ENCODE measurements around the gene CHRDL1.

Gene CHRDL1

DNA sequence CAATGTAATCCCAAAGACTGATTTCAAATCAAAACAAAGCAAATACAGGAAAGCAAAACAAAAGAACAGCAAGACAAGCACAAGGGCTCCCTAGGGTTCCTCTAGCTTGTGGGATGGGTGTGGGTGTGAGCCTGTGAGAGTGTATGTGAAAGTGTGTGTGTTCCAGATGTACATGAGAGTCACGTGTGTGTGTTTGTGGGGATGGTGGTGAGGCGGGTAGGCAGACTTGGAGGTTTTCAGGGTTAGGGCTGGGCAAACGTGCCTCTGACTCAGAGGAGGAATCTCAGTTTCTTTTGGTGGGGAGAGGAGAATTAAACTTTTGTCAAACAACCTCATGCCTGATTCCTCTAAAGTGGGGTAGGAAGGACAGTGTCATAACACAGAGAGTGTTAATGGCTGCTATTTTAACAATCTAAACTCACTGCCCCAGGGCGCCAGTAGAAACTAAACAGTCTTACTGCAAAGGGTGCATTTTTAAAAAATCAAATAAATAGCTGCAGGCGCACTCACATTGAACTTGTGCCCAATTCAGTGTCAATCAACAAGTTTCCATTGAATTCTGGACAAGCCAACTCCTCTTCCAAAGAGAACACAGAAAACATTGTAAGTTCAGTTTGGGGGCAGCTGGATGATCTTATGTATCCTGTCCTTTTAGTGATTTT, 51.8 kb downstream of the CHRDL1 start:
- no peak for DNase-seq (ENCODE audit: low spot score)

GRCh38 chrX:110741213-110741796, 54.3 kb downstream of the CHRDL1 start:
- DNase-seq (ENCODE audit: low spot score), result no peak

DNA sequence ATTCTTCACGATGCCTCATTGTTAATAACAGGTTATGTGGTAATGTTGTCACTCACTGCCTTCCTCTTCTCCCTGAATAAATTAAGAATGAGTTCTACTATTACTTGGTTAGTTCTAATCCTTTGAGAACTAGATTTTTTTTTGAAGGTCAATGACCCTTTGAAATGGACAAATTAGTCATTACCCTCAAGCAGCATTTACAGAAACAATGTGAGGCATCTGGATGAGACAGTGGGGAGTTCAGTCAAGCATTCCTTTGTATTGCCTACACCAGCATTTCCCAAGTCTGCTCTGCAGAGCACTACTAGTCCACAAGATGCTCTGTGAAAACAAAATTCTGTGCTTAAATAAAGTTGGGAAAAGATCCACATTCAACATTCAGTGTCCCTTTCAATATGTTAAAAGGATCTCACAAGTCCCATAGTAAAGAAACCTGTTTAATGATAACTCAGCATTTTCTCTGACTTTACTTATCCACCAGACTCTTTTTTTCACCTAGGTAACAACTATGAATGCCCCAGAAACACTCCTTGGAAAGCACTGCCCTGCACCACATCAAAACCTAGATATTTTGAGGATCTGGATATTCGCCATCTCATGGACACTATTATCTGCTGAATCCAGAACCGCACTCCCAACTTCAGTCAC, 60.6 kb downstream of the CHRDL1 start:
- no peak for DNase-seq (ENCODE audit: low spot score)

GRCh38 chrX:110734271-110734670, 61.3 kb downstream of the CHRDL1 start:
- DNase-seq (ENCODE audit: low spot score), result no peak

- no peak for DNase-seq (ENCODE audit: low spot score)
These were observed 62.5 kb downstream of the CHRDL1 start for GRCh38 chrX:110733166-110733565.

DNA sequence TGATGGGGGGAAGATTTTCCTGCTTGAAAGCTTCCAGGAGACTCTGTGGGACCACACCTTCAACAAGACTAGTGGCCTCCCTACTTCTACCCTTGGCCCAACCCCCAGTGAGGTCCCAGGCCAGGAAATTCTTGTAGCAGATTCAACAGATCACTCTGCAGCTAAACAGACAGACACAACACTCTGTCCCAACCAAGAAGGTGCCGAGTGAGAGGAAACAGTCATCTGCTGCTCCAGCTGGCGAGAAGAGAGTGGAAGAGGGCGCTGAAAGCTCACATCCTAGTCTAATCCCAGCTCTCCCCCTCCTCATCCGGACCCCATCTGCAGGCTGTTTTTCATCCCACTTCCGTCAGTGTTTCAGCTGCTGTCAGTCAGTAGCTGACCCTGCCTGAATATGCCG, 63.4 kb downstream of the CHRDL1 start:
- no peak for DNase-seq (ENCODE audit: low spot score)

- DNase-seq (ENCODE audit: low spot score), result no peak
These were observed 71.8 kb downstream of the CHRDL1 start for GRCh38 chrX:110723844-110724243.

DNA sequence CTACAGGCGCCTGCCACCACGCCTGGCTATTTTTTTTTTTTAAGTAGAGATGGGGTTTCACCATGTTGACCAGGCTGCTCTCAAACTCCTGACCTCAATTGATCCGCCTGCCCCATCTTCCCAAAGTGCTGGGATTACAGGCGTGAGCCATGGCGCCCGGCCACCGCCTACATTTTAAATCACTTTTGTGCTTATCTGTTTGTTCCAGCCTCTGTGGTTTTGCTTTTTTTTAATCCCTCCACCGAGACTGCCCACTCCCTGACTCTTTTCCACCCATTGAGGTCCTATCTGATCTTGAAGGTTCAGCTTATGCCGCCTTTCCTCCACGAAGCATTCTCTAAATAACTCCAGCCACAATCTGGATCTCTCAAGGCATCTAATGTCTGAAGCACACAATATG, 73.5 kb downstream of the CHRDL1 start:
- DNase-seq (ENCODE audit: low spot score), result no peak

DNA sequence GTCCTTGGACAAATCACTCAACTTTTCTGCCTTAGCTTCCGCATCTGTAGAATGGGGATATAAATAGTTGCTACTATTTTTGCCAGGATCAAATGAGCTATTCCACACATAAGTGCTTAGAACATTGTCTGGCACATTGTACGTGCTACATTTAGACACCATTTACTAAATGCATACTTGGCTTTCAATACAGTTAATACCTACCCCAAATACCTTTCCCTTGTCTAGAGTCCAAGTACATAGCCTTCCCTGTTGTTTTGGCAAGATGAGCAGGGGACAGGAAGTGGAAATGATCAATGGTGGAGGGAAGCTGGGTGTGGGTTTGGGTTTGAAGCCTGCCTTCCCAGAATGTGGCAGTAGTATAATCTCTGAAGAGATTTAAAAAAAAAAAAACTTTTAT, 82.0 kb downstream of the CHRDL1 start:
- no peak for DNase-seq (ENCODE audit: low spot score)

DNA sequence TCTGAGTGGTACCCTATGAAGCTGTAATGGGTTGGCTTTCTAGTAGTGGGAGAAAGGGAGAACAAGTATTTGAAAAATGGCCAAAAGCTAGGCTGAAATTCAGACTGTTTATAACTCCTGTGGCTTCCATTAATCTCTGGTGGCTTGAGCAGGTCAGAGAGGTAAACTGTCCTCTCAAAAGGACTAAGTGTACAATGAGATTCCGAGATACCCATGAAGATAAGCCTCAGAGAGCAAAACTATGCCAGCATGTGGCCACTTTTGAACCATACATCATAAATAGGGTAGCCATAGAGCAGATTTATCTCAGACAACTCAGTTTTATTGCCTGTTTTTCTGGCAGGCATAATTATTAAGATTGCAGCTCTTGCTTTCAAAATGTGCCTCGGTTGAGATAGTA, 89.2 kb downstream of the CHRDL1 start:
- no peak for DNase-seq (ENCODE audit: low spot score)

GRCh38 chrX:110703641-110704040, 92.0 kb downstream of the CHRDL1 start:
- no peak for DNase-seq (ENCODE audit: low spot score)

- DNase-seq (ENCODE audit: low spot score), result no peak
These were observed 96.5 kb downstream of the CHRDL1 start for GRCh38 chrX:110699109-110699508.

DNA sequence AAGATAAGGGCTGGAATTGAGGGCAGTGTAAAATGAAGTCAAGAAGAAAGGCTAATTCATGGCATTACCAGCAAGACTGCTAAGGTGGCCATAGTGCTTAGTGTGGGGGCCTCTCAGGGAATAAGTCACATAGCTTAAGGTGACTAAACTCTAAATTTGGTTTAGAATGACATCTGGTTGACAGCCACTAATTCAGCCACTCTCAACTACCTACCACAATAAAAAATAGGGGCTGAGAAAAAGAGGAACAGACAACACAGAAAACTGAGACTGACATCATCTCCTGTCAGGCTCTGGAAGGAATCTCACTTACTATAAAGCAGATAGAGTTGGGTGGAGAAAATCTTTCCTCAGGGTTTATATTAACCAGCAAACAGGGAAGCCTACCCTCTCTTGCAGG, 96.9 kb downstream of the CHRDL1 start:
- no peak for DNase-seq (ENCODE audit: low spot score)

- no peak for DNase-seq (ENCODE audit: low spot score)
These were observed 102.8 kb downstream of the CHRDL1 start for GRCh38 chrX:110692866-110693265.

- no peak for DNase-seq (ENCODE audit: low spot score)
These were observed 104.2 kb downstream of the CHRDL1 start for GRCh38 chrX:110691446-110691845.

GRCh38 chrX:110684653-110685052, 111.0 kb downstream of the CHRDL1 start:
- DNase-seq (ENCODE audit: low spot score), result no peak

- no peak for DNase-seq (ENCODE audit: low spot score)
These were observed 111.7 kb downstream of the CHRDL1 start for GRCh38 chrX:110683925-110684324.

GRCh38 chrX:110678591-110678990, 117.0 kb downstream of the CHRDL1 start:
- DNase-seq (ENCODE audit: low spot score), result no peak

DNA sequence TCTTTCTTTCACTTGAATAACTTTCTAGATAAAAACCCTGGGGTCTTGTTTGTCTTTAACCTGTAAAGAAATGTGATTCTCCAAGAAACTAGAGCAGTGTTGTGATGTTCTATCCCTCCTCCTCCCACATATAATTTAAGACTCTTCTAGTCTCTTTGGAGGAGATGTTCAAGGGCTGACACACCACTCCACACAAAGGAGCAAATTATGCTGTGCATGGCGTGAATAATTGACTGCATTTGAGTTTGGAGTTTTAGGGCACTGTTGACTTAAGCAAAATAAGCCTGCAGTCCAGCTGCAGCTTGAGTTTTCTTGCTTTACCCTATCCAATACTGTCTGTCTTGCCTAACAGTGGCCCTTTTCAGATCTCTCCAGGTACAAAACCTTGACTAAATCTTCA, 119.7 kb downstream of the CHRDL1 start:
- no peak for DNase-seq (ENCODE audit: low spot score)

- no peak for DNase-seq (ENCODE audit: low spot score)
These were observed 124.4 kb downstream of the CHRDL1 start for GRCh38 chrX:110671068-110671803.

- DNase-seq (ENCODE audit: low spot score), result no peak
These were observed 126.0 kb downstream of the CHRDL1 start for GRCh38 chrX:110669572-110669971.

GRCh38 chrX:110667706-110668105, 127.9 kb downstream of the CHRDL1 start:
- DNase-seq (ENCODE audit: low spot score), result no peak
